ENCODE results near the gene CFAP20DC. TPM values are rescaled to one million over a fixed set of nuclear protein-coding genes. Genes with fewer than 3 reads are reported as not detected.

CFAP20DC gene
- total and polyA plus RNA-seq, 10 of the 15 experiments (the other 5 are each of a cell fraction or from before 2014, with no cell fraction given), result 0.53 to 11.6 (median 2.0) TPM

DNA sequence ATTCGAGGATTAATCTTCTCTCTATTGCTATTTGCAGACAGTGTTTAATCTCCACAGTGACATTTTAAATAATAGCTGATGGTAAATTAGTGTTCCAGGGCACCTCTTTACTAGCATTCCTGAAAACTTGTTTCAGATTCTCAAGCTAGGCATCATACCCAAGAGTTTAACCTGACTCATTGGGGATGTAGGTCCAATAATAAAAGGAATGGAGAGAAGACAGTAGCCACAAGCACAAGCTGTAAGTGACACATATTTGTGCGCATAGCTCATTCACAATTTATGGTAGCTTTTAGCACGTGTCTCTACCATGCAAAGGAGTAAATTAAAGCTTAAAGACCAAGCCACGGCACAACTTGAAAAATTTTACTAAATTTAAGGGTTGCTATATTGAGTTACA, 212.0 kb downstream of the CFAP20DC start:
- POLR2A ChIA-PET, result no interaction called here
- Histone ChIP-seq H3K27ac (ENCODE audit: control insufficient read depth, insufficient read depth) (no peak overlapping the region), H3K4me2 (ENCODE audit: control insufficient read depth, insufficient read depth) (no peak overlapping the region), H3K36me3 (ENCODE audit: control insufficient read depth in 2 of 2, insufficient read depth in 2 of 2, low read length in 1 of 2) (no peaks in the 10 kb centered on the region), H4K20me1 (ENCODE audit: control insufficient read depth, insufficient read depth) (no peaks in the 10 kb centered on the region), H3K4me1 (ENCODE audit: control insufficient read depth, insufficient read depth, low read length) (no peaks in the 10 kb centered on the region), H3K79me2 (ENCODE audit: control insufficient read depth, insufficient read depth, low read length) (no peaks in the 10 kb centered on the region), H3K9ac (ENCODE audit: control insufficient read depth, insufficient read depth, low read length) (no peak overlapping the region), H3K9me3 (replicated peaks; ENCODE audit: control insufficient read depth, insufficient read depth, low read length) (no peaks in the 10 kb centered on the region), H3K27me3 (replicated peaks in 1 of 2; ENCODE audit: control insufficient read depth in 2 of 2, insufficient read depth in 2 of 2, low read length in 1 of 2) (no peaks in the 10 kb centered on the region), H2AFZ (ENCODE audit: control insufficient read depth, low read depth, low read length) (no peak overlapping the region), H3K4me3 (no peak overlapping the region)
- no peak for TF ChIP-seq KLF5 (IDR thresholded peaks at IDR 0.05; ENCODE audit: partially characterized antibody)
- no peak for TF ChIP-seq IKZF2 (IDR thresholded peaks at IDR 0.05)
- TF ChIP-seq ZBED1 (IDR thresholded peaks at IDR 0.05; ENCODE audit: borderline replicate concordance), result no peak
- no peak for TF ChIP-seq NR2F1 (conservative IDR thresholded peaks at IDR 0.05)
- no peak for TF ChIP-seq CBX3 (IDR thresholded peaks at IDR 0.05; ENCODE audit: borderline replicate concordance, low read depth)
- TF ChIP-seq CREM (IDR thresholded peaks at IDR 0.05; ENCODE audit: low read depth), result no peak
- DNase-seq (ENCODE audit: low read depth, low spot score) (no peak), FAIRE-seq (no peak), ATAC-seq (no peak)
- in situ Hi-C loops (cut with MboI) (no loop called here), intact Hi-C loops (cut with micrococcal nuclease; ENCODE audit: unreplicated experiment) (no loop called here)
- BruUV-seq (replicated peaks), result no TSS peak
- WGBS (ENCODE audit: insufficient coverage, insufficient replicate concordance, low lambda C conversion rate, missing lambda C conversion rate), result 26% methylated on average over 4 of the region's 4 CpGs
- CTCF ChIA-PET, result interaction anchor here (1.2 to 4.8 kb wide), 2 partner anchors 10 to 14 kb away, joined by 4 to 25 read pairs; no protein-coding TSS in a partner anchor
- RAD21 ChIA-PET (ENCODE audit: unreplicated experiment), result interaction anchor here (0.6 to 1.9 kb wide), 3 partner anchors 24 to 60 kb away, joined by 3 to 7 read pairs (median 3); no protein-coding TSS in a partner anchor
- SMC1A ChIA-PET (ENCODE audit: uncharacterized antibody, unreplicated experiment), result interaction anchor here (2.1 kb wide), 1 partner anchor 216 kb away, joined by 9 read pairs; no protein-coding TSS in a partner anchor

DNA sequence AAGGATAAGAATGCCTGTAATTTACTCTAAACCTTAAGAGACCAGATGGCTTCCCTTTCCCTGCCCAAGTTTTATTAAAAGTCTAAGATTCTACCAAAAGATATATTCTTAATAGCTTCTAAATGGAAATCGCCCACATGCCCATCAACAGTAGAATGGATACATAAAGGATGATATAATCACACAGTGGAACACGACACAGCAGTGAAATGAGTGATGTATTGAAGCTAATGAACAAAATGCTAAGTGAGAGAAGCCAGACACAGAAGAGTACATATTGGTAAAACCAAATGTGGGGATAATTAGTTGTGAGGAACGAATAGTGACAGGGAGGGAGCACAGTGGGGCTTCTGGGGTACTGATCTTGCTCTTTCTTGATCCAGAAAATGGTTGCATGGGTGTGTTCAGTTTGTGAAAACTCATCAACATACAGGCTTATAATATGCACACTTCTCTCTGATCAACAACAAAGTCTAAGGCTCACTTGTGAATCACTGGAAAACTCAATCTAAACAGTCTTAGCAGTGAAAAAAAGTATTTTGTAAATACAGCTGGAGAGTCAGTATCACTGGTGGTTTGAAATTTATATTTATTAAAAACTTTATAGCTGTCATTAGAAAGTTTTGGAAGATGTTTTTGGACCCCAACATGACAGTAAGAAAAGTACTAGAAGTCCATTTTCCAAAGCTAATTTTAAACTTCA, 212.5 kb downstream of the CFAP20DC start:
- Histone ChIP-seq H3K4me3 (no peak overlapping the region), H2AFZ (ENCODE audit: control insufficient read depth, low read depth, low read length) (no peak overlapping the region), H4K20me1 (ENCODE audit: control insufficient read depth, insufficient read depth) (no peaks in the 10 kb centered on the region), H3K9ac (ENCODE audit: control insufficient read depth, insufficient read depth, low read length) (no peak overlapping the region), H3K4me1 (ENCODE audit: control insufficient read depth, insufficient read depth, low read length) (no peaks in the 10 kb centered on the region), H3K27ac (ENCODE audit: control insufficient read depth, insufficient read depth) (no peak overlapping the region), H3K27me3 (replicated peaks in 1 of 2; ENCODE audit: control insufficient read depth in 2 of 2, insufficient read depth in 2 of 2, low read length in 1 of 2) (no peaks in the 10 kb centered on the region), H3K9me3 (replicated peaks; ENCODE audit: control insufficient read depth, insufficient read depth, low read length) (no peaks in the 10 kb centered on the region), H3K36me3 (ENCODE audit: control insufficient read depth in 2 of 2, insufficient read depth in 2 of 2, low read length in 1 of 2) (no peaks in the 10 kb centered on the region), H3K79me2 (ENCODE audit: control insufficient read depth, insufficient read depth, low read length) (no peaks in the 10 kb centered on the region), H3K4me2 (ENCODE audit: control insufficient read depth, insufficient read depth) (no peak overlapping the region)
- ChIA-PET CTCF (interaction anchor here (0.8 to 4.8 kb wide), 3 partner anchors 10 to 215 kb away, joined by 3 to 25 read pairs (median 4); no protein-coding TSS in a partner anchor), RAD21 (ENCODE audit: unreplicated experiment) (interaction anchor here (0.6 to 1.9 kb wide), 3 partner anchors 24 to 60 kb away, joined by 3 to 7 read pairs (median 3); no protein-coding TSS in a partner anchor), POLR2A (no interaction called here), SMC1A (ENCODE audit: uncharacterized antibody, unreplicated experiment) (interaction anchor here (0.9 to 2.1 kb wide), 2 partner anchors 49 to 216 kb away, joined by 4 to 9 read pairs; no protein-coding TSS in a partner anchor)
- 7% methylated on average over 3 of the region's 3 CpGs for WGBS (ENCODE audit: insufficient coverage, insufficient replicate concordance, low lambda C conversion rate, missing lambda C conversion rate)
- in situ Hi-C loops (cut with MboI) (no loop called here), intact Hi-C loops (cut with micrococcal nuclease; ENCODE audit: unreplicated experiment) (no loop called here)
- no peak for FAIRE-seq
- no TSS peak for BruUV-seq (replicated peaks)
- no peak for ATAC-seq
- no peak for DNase-seq (ENCODE audit: low read depth, low spot score)
- no peak for TF ChIP-seq MTA2 (IDR thresholded peaks at IDR 0.05; ENCODE audit: low read depth)
- no peak for TF ChIP-seq TCF7 (IDR thresholded peaks at IDR 0.05; ENCODE audit: borderline replicate concordance)
- no peak for TF ChIP-seq MTA3 (IDR thresholded peaks at IDR 0.05; ENCODE audit: borderline replicate concordance, low read length)
- no peak for TF ChIP-seq TBL1XR1 (IDR thresholded peaks at IDR 0.05; ENCODE audit: low read depth, low read length)
- TF ChIP-seq POU2F2 (IDR thresholded peaks at IDR 0.05; ENCODE audit: borderline replicate concordance, low read depth, low read length), result no peak
- TF ChIP-seq RBBP5 (conservative IDR thresholded peaks at IDR 0.05), result no peak
- TF ChIP-seq, protein P1, sequence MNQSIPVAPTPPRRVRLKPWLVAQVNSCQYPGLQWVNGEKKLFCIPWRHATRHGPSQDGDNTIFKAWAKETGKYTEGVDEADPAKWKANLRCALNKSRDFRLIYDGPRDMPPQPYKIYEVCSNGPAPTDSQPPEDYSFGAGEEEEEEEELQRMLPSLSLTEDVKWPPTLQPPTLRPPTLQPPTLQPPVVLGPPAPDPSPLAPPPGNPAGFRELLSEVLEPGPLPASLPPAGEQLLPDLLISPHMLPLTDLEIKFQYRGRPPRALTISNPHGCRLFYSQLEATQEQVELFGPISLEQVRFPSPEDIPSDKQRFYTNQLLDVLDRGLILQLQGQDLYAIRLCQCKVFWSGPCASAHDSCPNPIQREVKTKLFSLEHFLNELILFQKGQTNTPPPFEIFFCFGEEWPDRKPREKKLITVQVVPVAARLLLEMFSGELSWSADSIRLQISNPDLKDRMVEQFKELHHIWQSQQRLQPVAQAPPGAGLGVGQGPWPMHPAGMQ (IDR thresholded peaks at IDR 0.05; ENCODE audit: borderline replicate concordance), result no peak
- TF ChIP-seq, protein P2, sequence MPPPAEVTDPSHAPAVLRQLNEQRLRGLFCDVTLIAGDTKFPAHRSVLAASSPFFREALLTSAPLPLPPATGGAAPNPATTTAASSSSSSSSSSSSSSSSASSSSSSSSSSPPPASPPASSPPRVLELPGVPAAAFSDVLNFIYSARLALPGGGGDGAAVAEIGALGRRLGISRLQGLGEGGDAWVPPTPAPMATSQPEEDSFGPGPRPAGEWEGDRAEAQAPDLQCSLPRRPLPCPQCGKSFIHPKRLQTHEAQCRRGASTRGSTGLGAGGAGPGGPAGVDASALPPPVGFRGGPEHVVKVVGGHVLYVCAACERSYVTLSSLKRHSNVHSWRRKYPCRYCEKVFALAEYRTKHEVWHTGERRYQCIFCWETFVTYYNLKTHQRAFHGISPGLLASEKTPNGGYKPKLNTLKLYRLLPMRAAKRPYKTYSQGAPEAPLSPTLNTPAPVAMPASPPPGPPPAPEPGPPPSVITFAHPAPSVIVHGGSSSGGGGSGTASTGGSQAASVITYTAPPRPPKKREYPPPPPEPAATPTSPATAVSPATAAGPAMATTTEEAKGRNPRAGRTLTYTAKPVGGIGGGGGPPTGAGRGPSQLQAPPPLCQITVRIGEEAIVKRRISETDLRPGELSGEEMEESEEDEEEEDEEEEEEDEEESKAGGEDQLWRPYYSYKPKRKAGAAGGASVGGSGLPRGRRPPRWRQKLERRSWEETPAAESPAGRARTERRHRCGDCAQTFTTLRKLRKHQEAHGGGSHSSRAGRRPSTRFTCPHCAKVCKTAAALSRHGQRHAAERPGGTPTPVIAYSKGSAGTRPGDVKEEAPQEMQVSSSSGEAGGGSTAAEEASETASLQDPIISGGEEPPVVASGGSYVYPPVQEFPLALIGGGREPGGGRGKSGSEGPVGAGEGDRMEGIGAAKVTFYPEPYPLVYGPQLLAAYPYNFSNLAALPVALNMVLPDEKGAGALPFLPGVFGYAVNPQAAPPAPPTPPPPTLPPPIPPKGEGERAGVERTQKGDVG (CRISPR knock-in tag; IDR thresholded peaks at IDR 0.05), result no peak
